HUES64 (cell line): Measurements from ENCODE around the gene L3MBTL2.

ENCODE experiments used
- H3K27ac ChIP-seq: 2 replicates; pipeline ENCODE4 v1.7.0; 2013; ENCODE audit warnings: low read depth, low read length, inconsistent platforms
- H3K27me3 ChIP-seq: 2 replicates; pipeline ENCODE4 v1.6.1; 2013; ENCODE audit warnings: mild to moderate bottlenecking, low read length; ENCODE audit not compliant: insufficient read depth
- H3K36me3 ChIP-seq: 2 replicates; pipeline ENCODE4 v1.6.1; 2013; ENCODE audit warnings: mild to moderate bottlenecking, low read length; ENCODE audit not compliant: insufficient read depth
- H3K4me1 ChIP-seq: 2 replicates; pipeline ENCODE4 v1.6.1; 2013; ENCODE audit warnings: mild to moderate bottlenecking, low read length, moderate library complexity; ENCODE audit not compliant: insufficient read depth
- H3K4me3 ChIP-seq: 2 replicates; pipeline ENCODE4 v1.5.1; 2013; ENCODE audit warnings: mild to moderate bottlenecking, low read length, moderate library complexity
- H3K9ac ChIP-seq: 2 replicates; pipeline ENCODE4 v1.6.1; 2013; ENCODE audit warnings: mild to moderate bottlenecking, low read depth, low read length
- H3K9me3 ChIP-seq: 2 replicates; pipeline ENCODE4 v1.6.1; 2013; ENCODE audit warnings: low read depth, low read length; ENCODE audit not compliant: insufficient read depth
- WGBS: fragments of 150-250, 120-280 bp; methylation state at CpG from one replicate; pipeline ENCODE4 v1.1.7; 2013; ENCODE audit warnings: missing lambda C conversion rate; 5-methylcytosine and 5-hydroxymethylcytosine counted together

Gene L3MBTL2

GRCh38 chr22:41242396-41243117, 37.4 kb downstream of the L3MBTL2 start:
- Histone ChIP-seq H3K36me3 (peaks cover 25% of the 10 kb centered on the region), H3K27ac (no peak overlapping the region), H3K9me3 (no peaks in the 10 kb centered on the region), H3K4me1 (0 out of 2 replicates have a peak, but pooled peaks cover 3% of the 10 kb centered on the region), H3K27me3 (no peaks in the 10 kb centered on the region), H3K4me3 (no peak overlapping the region), H3K9ac (no peak overlapping the region)
- 92% methylated on average over 18 of the region's 18 CpGs for WGBS

GRCh38 chr22:41243361-41243760, 38.2 kb downstream of the L3MBTL2 start:
- 99% methylated on average over 6 of the region's 6 CpGs for WGBS
- H3K27me3 ChIP-seq = no peaks in the 10 kb centered on the region
- H3K36me3 ChIP-seq = peaks cover 33% of the 10 kb centered on the region
- no peaks in the 10 kb centered on the region for H3K9me3 ChIP-seq
- H3K4me3 ChIP-seq = no peak overlapping the region
- H3K9ac ChIP-seq = no peak overlapping the region
- H3K27ac ChIP-seq = no peak overlapping the region
- H3K4me1 ChIP-seq = 0 out of 2 replicates have a peak, but pooled peaks cover under 1% of the 10 kb centered on the region

GRCh38 chr22:41245917-41246499, 40.9 kb downstream of the L3MBTL2 start:
- WGBS = 87% methylated on average over 21 of the region's 21 CpGs
- H3K9ac ChIP-seq = no peak overlapping the region
- H3K36me3 ChIP-seq = peaks cover 59% of the 10 kb centered on the region
- no peaks in the 10 kb centered on the region for H3K27me3 ChIP-seq
- H3K27ac ChIP-seq = no peak overlapping the region
- H3K4me3 ChIP-seq = no peak overlapping the region
- no peaks in the 10 kb centered on the region for H3K4me1 ChIP-seq
- H3K9me3 ChIP-seq = no peaks in the 10 kb centered on the region

GRCh38 chr22:41247703-41248102, 42.6 kb downstream of the L3MBTL2 start:
- 91% methylated on average over 7 of the region's 7 CpGs for WGBS
- Histone ChIP-seq H3K9me3 (no peaks in the 10 kb centered on the region), H3K27me3 (no peaks in the 10 kb centered on the region), H3K9ac (no peak overlapping the region), H3K4me1 (no peaks in the 10 kb centered on the region), H3K27ac (no peak overlapping the region), H3K4me3 (no peak overlapping the region), H3K36me3 (peaks cover 75% of the 10 kb centered on the region)

- H3K4me3 ChIP-seq = no peak overlapping the region
- no peaks in the 10 kb centered on the region for H3K4me1 ChIP-seq
- H3K36me3 ChIP-seq = peaks cover 81% of the 10 kb centered on the region
- H3K9ac ChIP-seq = no peak overlapping the region
- H3K9me3 ChIP-seq = no peaks in the 10 kb centered on the region
- 96% methylated on average over 15 of the region's 15 CpGs for WGBS
- no peaks in the 10 kb centered on the region for H3K27me3 ChIP-seq
- H3K27ac ChIP-seq = no peak overlapping the region
Measured at GRCh38 chr22:41248314-41248713, 43.2 kb downstream of the L3MBTL2 start.

GRCh38 chr22:41248758-41249157, 43.6 kb downstream of the L3MBTL2 start:
- Histone ChIP-seq H3K27ac (no peak overlapping the region), H3K9me3 (no peaks in the 10 kb centered on the region), H3K4me1 (no peaks in the 10 kb centered on the region), H3K9ac (no peak overlapping the region), H3K4me3 (no peak overlapping the region), H3K36me3 (peaks cover 85% of the 10 kb centered on the region), H3K27me3 (no peaks in the 10 kb centered on the region)
- WGBS = 97% methylated on average over 10 of the region's 10 CpGs

GRCh38 chr22:41249442-41249841, 44.3 kb downstream of the L3MBTL2 start:
- WGBS = 97% methylated on average over 14 of the region's 14 CpGs

GRCh38 chr22:41250127-41250526, 45.0 kb downstream of the L3MBTL2 start:
- H3K27me3 ChIP-seq = no peaks in the 10 kb centered on the region
- no peak overlapping the region for H3K27ac ChIP-seq
- H3K9ac ChIP-seq = no peak overlapping the region
- peaks cover 93% of the 10 kb centered on the region for H3K36me3 ChIP-seq
- no peak overlapping the region for H3K4me3 ChIP-seq
- no peaks in the 10 kb centered on the region for H3K9me3 ChIP-seq
- no peaks in the 10 kb centered on the region for H3K4me1 ChIP-seq
- WGBS = 97% methylated on average over 12 of the region's 12 CpGs

More at GRCh38 chr22:41249442-41249841, 44.3 kb downstream of the L3MBTL2 start:
- no peak overlapping the region for H3K4me3 ChIP-seq
- H3K27ac ChIP-seq = no peak overlapping the region
- no peaks in the 10 kb centered on the region for H3K4me1 ChIP-seq
- H3K27me3 ChIP-seq = no peaks in the 10 kb centered on the region
- H3K9ac ChIP-seq = no peak overlapping the region
- no peaks in the 10 kb centered on the region for H3K9me3 ChIP-seq
- peaks cover 89% of the 10 kb centered on the region for H3K36me3 ChIP-seq

GRCh38 chr22:41252365-41252764, 47.3 kb downstream of the L3MBTL2 start:
- WGBS = 94% methylated on average over 8 of the region's 8 CpGs
- H3K9ac ChIP-seq = no peak overlapping the region
- H3K36me3 ChIP-seq = peaks cover 96% of the 10 kb centered on the region
- H3K27ac ChIP-seq = no peak overlapping the region
- H3K4me1 ChIP-seq = no peaks in the 10 kb centered on the region
- no peaks in the 10 kb centered on the region for H3K9me3 ChIP-seq
- H3K27me3 ChIP-seq = no peaks in the 10 kb centered on the region
- H3K4me3 ChIP-seq = no peak overlapping the region

GRCh38 chr22:41254230-41254629, 49.1 kb downstream of the L3MBTL2 start:
- no peaks in the 10 kb centered on the region for H3K4me1 ChIP-seq
- no peaks in the 10 kb centered on the region for H3K27me3 ChIP-seq
- WGBS = 95% methylated on average over 7 of the region's 7 CpGs
- peaks cover 97% of the 10 kb centered on the region for H3K36me3 ChIP-seq
- no peak overlapping the region for H3K9ac ChIP-seq
- no peak overlapping the region for H3K27ac ChIP-seq
- H3K9me3 ChIP-seq = no peaks in the 10 kb centered on the region
- no peak overlapping the region for H3K4me3 ChIP-seq

GRCh38 chr22:41256254-41257253, 51.4 kb downstream of the L3MBTL2 start:
- Histone ChIP-seq H3K4me3 (no peak overlapping the region), H3K4me1 (no peaks in the 10 kb centered on the region), H3K36me3 (peaks cover 96% of the 10 kb centered on the region), H3K9ac (no peak overlapping the region), H3K27ac (peak overlapping the region; percentile 73), H3K27me3 (no peaks in the 10 kb centered on the region), H3K9me3 (no peaks in the 10 kb centered on the region)
- 91% methylated on average over 20 of the region's 20 CpGs for WGBS
